Stomach (tissue), 9 donors: ENCODE measurements around the gene NOVA2. TPM values are rescaled to one million over a fixed set of nuclear protein-coding genes. Genes with fewer than 3 reads are reported as not detected.
A peak's percentile ranks its signal among the peaks of the same experiment; 100 is the strongest.

Experiments
- DNase-seq, 2 donors: peaks; one replicate each; pipeline versions ENCODE4 v3.0.0 to v3.0.0-alpha.2; 2013 to 2019
- H3K27ac ChIP-seq, 5 donors: fragments of 200-600 bp in 4 of 5; sonication (generic) in 4 of 5; one replicate each; pipeline ENCODE4 v1.5.1; 2013 to 2019; ENCODE audit warnings: mild to moderate bottlenecking in 1 of 5, moderate library complexity in 1 of 5
- H3K27me3 ChIP-seq, 3 donors: fragments of 200-600 bp; sonication (generic); one replicate each; pipeline ENCODE4 v1.5.1; 2017 to 2019; ENCODE audit warnings: mixed run types in 1 of 3
- H3K36me3 ChIP-seq, 4 donors: fragments of 200-600 bp; sonication (generic); 1 replicate in 3 of 4; 2 replicates in 1 of 4; pipeline ENCODE4 v1.5.1; 2016 to 2019
- H3K4me1 ChIP-seq, 4 donors: fragments of 200-600 bp; sonication (generic); one replicate each; pipeline ENCODE4 v1.5.1; 2016 to 2019
- H3K4me3 ChIP-seq, 4 donors: fragments of 200-600 bp; sonication (generic) in 3 of 4; one replicate each; pipeline ENCODE4 v1.5.1; 2016 to 2019; ENCODE audit warnings: mild to moderate bottlenecking in 1 of 4
- H3K9me3 ChIP-seq, 4 donors: fragments of 200-600 bp; sonication (generic); one replicate each; pipeline ENCODE4 v1.5.1; 2016 to 2019
- CTCF ChIP-seq, 7 experiments: fragments of 450-650 bp in 4 of 7; fragments of 200-600 bp in 3 of 7; sonication (generic) in 3 of 7; IDR thresholded peaks; one replicate each; pipeline ENCODE4 v1.5.1; 2016 to 2019; ENCODE audit warnings: antibody characterized with exemption in 7 of 7, control low read depth in 2 of 7, mild to moderate bottlenecking in 1 of 7
- EP300 ChIP-seq: sonication (generic); formaldehyde crosslinking; IDR thresholded peaks from one replicate; pipeline ENCODE4 v1.6.1; 2017; ENCODE audit warnings: antibody characterized with exemption
- POLR2A ChIP-seq, 4 donors: fragments of 450-650 bp; IDR thresholded peaks; one replicate each; pipeline ENCODE4 v1.6.1; 2016; ENCODE audit warnings: antibody characterized with exemption in 4 of 4, control low read depth in 2 of 4, mild to moderate bottlenecking in 1 of 4, moderate library complexity in 1 of 4
- POLR2AphosphoS5 ChIP-seq, 3 donors: sonication (generic); formaldehyde crosslinking; IDR thresholded peaks; one replicate each; pipeline ENCODE4 v1.6.1; 2016; ENCODE audit warnings: antibody characterized with exemption in 3 of 3
- WGBS, 5 donors: extraction: QIAGEN DNeasy Blood & Tissue Kit in 3 of 5; methylation state at CpG; one replicate each; pipeline versions ENCODE4 v1.1.5 to v1.1.7; 2013 to 2018; 5-methylcytosine and 5-hydroxymethylcytosine counted together
- intact Hi-C: fragments of 100-400 bp; cut with DNase I; formaldehyde crosslinking; loops from one replicate; pipeline ENCODE4 v1.15.1; 2023; ENCODE audit warnings: low total_unique reads
- polyA plus RNA-seq, 3 donors: library from polyadenylated mRNA; stranded (reverse); fragments of 200-250 nt; gene quantifications; one replicate each; pipeline ENCODE4 v1.2.3, GENCODE V29; 2013
- total RNA-seq, 5 donors: library from RNA; depleted of rRNA; stranded (reverse); fragments of >200 nt; gene quantifications; one replicate each; pipeline versions ENCODE4 v1.1.0 to v1.2.3, GENCODE V29; 2014 to 2016
- donor health status: healthy with polysubstance abuse.
- donor health status: Bipolar disorder and iron deficiency.
- donor health status: healthy.

The NOVA2 gene
- total and polyA plus RNA-seq, 8 donors = 0.38 to 10.7 (median 1.3) TPM; not detected in 2

GRCh38 chr19:45960595-45961235 lies 12.9 kb downstream of the NOVA2 start:
- TF ChIP-seq POLR2A (IDR thresholded peaks at IDR 0.05) = no peak
- TF ChIP-seq CTCF (IDR thresholded peaks at IDR 0.05) = no peak
- TF ChIP-seq EP300 = no peak
- no peak for TF ChIP-seq POLR2AphosphoS5 (IDR thresholded peaks at IDR 0.05)
- Histone ChIP-seq H3K27ac (peak overlapping the region in 1 of 5 donors; percentile 42), H3K36me3 (no peaks in the 10 kb centered on the region), H3K27me3 (peaks cover 0 to 87% (median 17%) of the 10 kb centered on the region in 3 donors), H3K4me3 (no peak overlapping the region), H3K9me3 (no peaks in the 10 kb centered on the region), H3K4me1 (no peaks in the 10 kb centered on the region)
- intact Hi-C loops = no loop called here
- WGBS, 5 donors = 11 to 19% (median 16%) methylated on average over 12 to 19 of the region's 19 CpGs
- DNase-seq = peak in 1 of 2 donors; percentile 30

- WGBS, 5 donors = 56 to 71% (median 62%) methylated on average over 8 of the region's 8 CpGs
Observed at GRCh38 chr19:45959517-45960025, 14.1 kb downstream of the NOVA2 start.

GRCh38 chr19:45958769-45959516 lies 14.7 kb downstream of the NOVA2 start:
- no peaks in the 10 kb centered on the region for H3K36me3 ChIP-seq
- 55 to 68% (median 65%) methylated on average over 11 to 12 of the region's 12 CpGs for WGBS, 5 donors
- intact Hi-C loops = no loop called here

More at GRCh38 chr19:45959517-45960025, 14.1 kb downstream of the NOVA2 start:
- H3K27ac ChIP-seq = peak overlapping the region in 1 of 5 donors; percentile 9
- no peaks in the 10 kb centered on the region for H3K36me3 ChIP-seq
- no peak for DNase-seq
- TF ChIP-seq POLR2A (IDR thresholded peaks at IDR 0.05) (no peak), POLR2AphosphoS5 (IDR thresholded peaks at IDR 0.05) (no peak), CTCF (IDR thresholded peaks at IDR 0.05) (no peak), EP300 (no peak)
- H3K4me3 ChIP-seq = no peak overlapping the region
- no peaks in the 10 kb centered on the region for H3K4me1 ChIP-seq
- intact Hi-C loops = no loop called here
- no peaks in the 10 kb centered on the region for H3K9me3 ChIP-seq
- peaks cover 0 to 87% (median 17%) of the 10 kb centered on the region in 3 donors for H3K27me3 ChIP-seq

More at GRCh38 chr19:45958769-45959516, 14.7 kb downstream of the NOVA2 start:
- no peak overlapping the region for H3K4me3 ChIP-seq
- TF ChIP-seq EP300 (no peak), POLR2AphosphoS5 (IDR thresholded peaks at IDR 0.05) (no peak), POLR2A (IDR thresholded peaks at IDR 0.05) (no peak), CTCF (IDR thresholded peaks at IDR 0.05) (no peak)
- peak overlapping the region in 1 of 5 donors; percentile 9 for H3K27ac ChIP-seq
- no peak for DNase-seq
- H3K9me3 ChIP-seq = no peaks in the 10 kb centered on the region
- no peaks in the 10 kb centered on the region for H3K4me1 ChIP-seq
- H3K27me3 ChIP-seq = peaks cover 0 to 93% (median 22%) of the 10 kb centered on the region in 3 donors
